B cell (primary cell): Measurements from ENCODE around the gene CAPRIN2. TPM values are rescaled to one million over a fixed set of nuclear protein-coding genes. Genes with fewer than 3 reads are reported as not detected.

Experiments
- ATAC-seq: fragments of 200-7000 bp; cut with Tn5 transposase; one replicate; pipeline ENCODE4 v1.10.0; 2021; ENCODE audit warnings: low read depth, mild to moderate bottlenecking, moderate number of reproducible peaks, moderate library complexity
- CTCF ChIA-PET: fragments of 350-600 bp; sonication (Branson Sonifier 250); formaldehyde crosslinking; loops from one replicate; lab custom pipeline; 2021; ENCODE audit warnings: antibody characterized with exemption, inconsistent platforms; lab: Charles Lee
- POLR2A ChIA-PET: fragments of 350-600 bp; sonication (Branson Sonifier 250); formaldehyde crosslinking; loops from one replicate; lab custom pipeline; 2021; ENCODE audit warnings: antibody characterized with exemption; lab: Charles Lee
- DNase-seq: peaks from one replicate; pipeline ENCODE4 v3.0.0; 2013
- H2AFZ ChIP-seq: 2 replicates; pipeline ENCODE4 v1.6.1; 2012; ENCODE audit warnings: mild to moderate bottlenecking, low read depth, low read length; ENCODE audit not compliant: insufficient read depth, poor library complexity, severe bottlenecking
- H3K27ac ChIP-seq, 2 donors: 1 replicate in 1 of 2; 2 replicates in 1 of 2; pipeline ENCODE4 v1.5.1; 2012 to 2013; ENCODE audit warnings: low read length in 2 of 2, mild to moderate bottlenecking in 2 of 2, moderate library complexity in 1 of 2
- H3K27me3 ChIP-seq, 4 experiments: fragments of 200-600 bp in 1 of 4; sonication (generic) in 1 of 4; replicated peaks in 1 of 4; 1 replicate in 2 of 4; 2 replicates in 2 of 4; pipeline versions ENCODE4 v1.6.1 to v1.7.0; 2013 to 2016; ENCODE audit warnings: low read length in 3 of 4, mild to moderate bottlenecking in 2 of 4, mixed read lengths in 1 of 4, moderate library complexity in 1 of 4; ENCODE audit not compliant: insufficient read depth in 4 of 4, control insufficient read depth in 3 of 4; ENCODE audit errors: control extremely low read depth in 1 of 4
- H3K36me3 ChIP-seq, 2 experiments: replicated peaks in 1 of 2; 1 replicate in 1 of 2; 2 replicates in 1 of 2; pipeline versions ENCODE4 v1.6.1 to v1.7.1; 2013; ENCODE audit warnings: low read length in 1 of 2; ENCODE audit not compliant: insufficient read depth in 2 of 2, control insufficient read depth in 1 of 2; ENCODE audit errors: control extremely low read depth in 1 of 2, extremely low read depth in 1 of 2
- H3K4me1 ChIP-seq, 2 donors: fragments of 200-600 bp in 1 of 2; sonication (generic) in 1 of 2; 1 replicate in 1 of 2; 2 replicates in 1 of 2; pipeline versions ENCODE4 v1.5.1 to v1.6.1; 2013 to 2017; ENCODE audit warnings: low read length in 2 of 2; ENCODE audit not compliant: control insufficient read depth in 2 of 2, insufficient read depth in 2 of 2
- H3K4me2 ChIP-seq: replicated peaks from 2 replicates; pipeline ENCODE3; 2012; ENCODE audit warnings: mild to moderate bottlenecking, low read depth, low read length; ENCODE audit not compliant: poor library complexity, severe bottlenecking
- H3K4me3 ChIP-seq, 5 experiments: fragments of 200-600 bp in 1 of 5; sonication (generic) in 1 of 5; 1 replicate in 3 of 5; 2 replicates in 2 of 5; pipeline versions ENCODE4 v1.5.1 to v1.7.0; 2011 to 2016; ENCODE audit warnings: low read length in 4 of 5, mild to moderate bottlenecking in 4 of 5, low read depth in 2 of 5, control low read depth in 1 of 5, moderate library complexity in 1 of 5; ENCODE audit not compliant: insufficient read depth in 1 of 5; ENCODE audit errors: control extremely low read depth in 1 of 5, extremely low read depth in 1 of 5
- H3K79me2 ChIP-seq: fragments of 200-600 bp; sonication (generic); one replicate; pipeline ENCODE4 v1.6.0; 2016; ENCODE audit warnings: low read length; ENCODE audit not compliant: control insufficient read depth, insufficient read depth
- H3K9ac ChIP-seq: fragments of 200-600 bp; sonication (generic); 2 replicates; pipeline ENCODE4 v1.6.1; 2017; ENCODE audit warnings: mild to moderate bottlenecking, low read length, moderate library complexity
- H3K9me3 ChIP-seq, 3 donors: one replicate each; pipeline versions ENCODE4 v1.6.1 to v1.7.1; 2013; ENCODE audit warnings: low read length in 2 of 3; ENCODE audit not compliant: control insufficient read depth in 2 of 3, insufficient read depth in 1 of 3; ENCODE audit errors: control extremely low read depth in 1 of 3
- H4K20me1 ChIP-seq: 2 replicates; pipeline ENCODE4 v1.6.0; 2012; ENCODE audit warnings: mild to moderate bottlenecking, low read length; ENCODE audit not compliant: insufficient read depth, control insufficient read depth, poor library complexity, severe bottlenecking
- H3K27ac Mint-ChIP-seq: one replicate; pipeline ENCODE4 v1.8.0; 2021; ENCODE audit warnings: mixed read lengths
- H3K27me3 Mint-ChIP-seq: one replicate; pipeline ENCODE4 v1.8.0; 2021; ENCODE audit warnings: mixed read lengths
- H3K4me1 Mint-ChIP-seq: one replicate; pipeline ENCODE4 v1.8.0; 2021; ENCODE audit warnings: mixed read lengths
- H3K4me3 Mint-ChIP-seq: one replicate; pipeline ENCODE4 v1.8.0; 2021; ENCODE audit warnings: mixed read lengths
- H3K9me3 Mint-ChIP-seq: one replicate; pipeline ENCODE4 v1.8.0; 2022; ENCODE audit warnings: mixed read lengths; ENCODE audit not compliant: insufficient read depth
- EZH2 ChIP-seq: IDR thresholded peaks from 2 replicates; pipeline ENCODE4 v1.6.1; 2012; ENCODE audit warnings: borderline replicate concordance, low read depth, mild to moderate bottlenecking, moderate library complexity, low read length; ENCODE audit not compliant: insufficient read depth, poor library complexity, severe bottlenecking
- WGBS: methylation state at CpG from one replicate; pipeline ENCODE4 v1.1.5; 2013; ENCODE audit warnings: missing lambda C conversion rate; ENCODE audit not compliant: insufficient coverage; 5-methylcytosine and 5-hydroxymethylcytosine counted together
- intact Hi-C: fragments of 100-400 bp; cut with micrococcal nuclease; formaldehyde crosslinking; loops from one replicate; pipeline ENCODE4 v1.10.0; 2022
- polyA plus RNA-seq: library from polyadenylated mRNA; depleted of rRNA; stranded (reverse); fragments of >200 nt; gene quantifications from 2 replicates; pipeline ENCODE4 v1.2.3, GENCODE V29; 2012
- total RNA-seq, 2 donors: library from RNA; stranded (reverse); fragments of 120-200 nt in 1 of 2; gene quantifications; 1 replicate in 1 of 2; 2 replicates in 1 of 2; pipeline versions ENCODE4 v1.2.3 to v1.2.4, GENCODE V29; 2013 to 2022
- TF ChIP-seq, protein P1 (sequence below): fragments of 200-600 bp; IDR thresholded peaks from one replicate; pipeline ENCODE4 v1.8.0; 2022; ENCODE audit warnings: antibody characterized with exemption, mild to moderate bottlenecking

CAPRIN2 gene
- total and polyA plus RNA-seq, 2 donors (not counting 1 experiment from before 2014, with no cell fraction given): 31.3 to 57.8 TPM

DNA sequence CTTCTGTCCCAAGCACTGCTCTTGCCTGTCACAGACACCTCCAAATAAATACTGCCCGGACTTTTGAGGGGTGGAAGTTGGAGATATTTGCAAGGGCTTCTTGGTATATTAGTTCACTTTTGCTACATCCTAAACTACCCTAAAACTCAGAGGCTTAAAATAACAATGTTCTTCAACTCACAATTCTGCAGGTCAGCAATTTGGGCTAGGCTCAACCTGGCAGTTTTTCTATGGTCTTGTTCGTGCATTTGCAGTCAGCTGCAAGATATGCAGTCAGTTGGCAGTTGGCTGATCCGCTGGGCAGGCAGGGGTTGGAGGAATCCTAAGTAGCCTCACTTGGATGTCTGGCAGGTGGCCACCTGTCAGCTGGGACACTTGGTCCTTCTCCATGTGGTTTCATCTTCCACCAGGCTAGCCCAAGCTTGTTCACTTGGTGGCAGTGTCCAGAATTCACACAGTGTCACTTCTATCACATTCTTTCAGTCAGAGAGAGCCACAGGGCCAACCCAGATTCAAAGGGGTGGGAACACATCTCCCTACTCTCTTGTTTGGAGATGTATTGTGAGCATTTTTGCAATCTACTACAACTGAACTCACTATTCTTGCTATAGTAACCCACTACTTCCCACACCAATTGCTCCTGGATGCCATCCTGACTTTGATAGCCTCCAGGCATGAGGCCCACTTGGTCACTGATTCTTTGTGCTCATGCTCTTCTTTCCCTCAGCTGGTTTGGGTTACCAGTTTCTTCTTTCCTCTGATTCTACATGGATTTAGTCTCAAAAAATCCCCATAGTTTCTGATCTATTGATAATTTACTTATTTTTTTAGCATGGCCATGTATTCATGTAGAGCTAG, 27.8 kb upstream of the CAPRIN2 start:
- H3K9me3 Mint-ChIP-seq: no peaks in the 10 kb centered on the region

DNA sequence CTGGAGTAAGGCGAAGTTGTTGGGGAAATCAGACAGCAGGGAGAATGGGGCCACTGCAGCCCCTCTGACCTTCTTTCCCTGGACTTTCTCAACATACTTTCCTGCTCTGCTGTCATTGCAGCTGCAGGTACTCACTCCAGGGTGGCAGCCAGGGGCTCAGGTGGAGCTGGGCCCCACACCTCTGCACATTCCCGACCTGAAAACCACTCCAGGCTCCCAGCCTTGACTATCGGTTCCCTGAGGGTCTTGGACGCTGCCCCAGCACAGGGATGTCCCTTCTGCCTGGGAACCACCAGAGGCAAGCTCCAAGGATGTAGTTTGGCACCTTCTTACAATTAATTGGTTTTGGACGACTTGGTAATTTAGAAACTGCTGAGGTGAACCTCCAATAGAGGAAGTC, 24.8 kb upstream of the CAPRIN2 start:
- ChIA-PET POLR2A (no interaction called here), CTCF (no interaction called here)
- TF ChIP-seq, protein P1, sequence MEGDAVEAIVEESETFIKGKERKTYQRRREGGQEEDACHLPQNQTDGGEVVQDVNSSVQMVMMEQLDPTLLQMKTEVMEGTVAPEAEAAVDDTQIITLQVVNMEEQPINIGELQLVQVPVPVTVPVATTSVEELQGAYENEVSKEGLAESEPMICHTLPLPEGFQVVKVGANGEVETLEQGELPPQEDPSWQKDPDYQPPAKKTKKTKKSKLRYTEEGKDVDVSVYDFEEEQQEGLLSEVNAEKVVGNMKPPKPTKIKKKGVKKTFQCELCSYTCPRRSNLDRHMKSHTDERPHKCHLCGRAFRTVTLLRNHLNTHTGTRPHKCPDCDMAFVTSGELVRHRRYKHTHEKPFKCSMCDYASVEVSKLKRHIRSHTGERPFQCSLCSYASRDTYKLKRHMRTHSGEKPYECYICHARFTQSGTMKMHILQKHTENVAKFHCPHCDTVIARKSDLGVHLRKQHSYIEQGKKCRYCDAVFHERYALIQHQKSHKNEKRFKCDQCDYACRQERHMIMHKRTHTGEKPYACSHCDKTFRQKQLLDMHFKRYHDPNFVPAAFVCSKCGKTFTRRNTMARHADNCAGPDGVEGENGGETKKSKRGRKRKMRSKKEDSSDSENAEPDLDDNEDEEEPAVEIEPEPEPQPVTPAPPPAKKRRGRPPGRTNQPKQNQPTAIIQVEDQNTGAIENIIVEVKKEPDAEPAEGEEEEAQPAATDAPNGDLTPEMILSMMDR: no peak
- TF ChIP-seq EZH2: no peak
- H3K27ac Mint-ChIP-seq: no peak overlapping the region
- no peak overlapping the region for H3K4me3 Mint-ChIP-seq
- H3K79me2 ChIP-seq: no peaks in the 10 kb centered on the region
- no peak overlapping the region for H3K9ac ChIP-seq
- H3K27me3 Mint-ChIP-seq: peaks cover 29% of the 10 kb centered on the region
- H3K27ac ChIP-seq: no peak overlapping the region
- no peaks in the 10 kb centered on the region for H3K4me1 ChIP-seq
- H3K4me1 Mint-ChIP-seq: no peaks in the 10 kb centered on the region
- intact Hi-C loops: no loop called here
- no peaks in the 10 kb centered on the region for H4K20me1 ChIP-seq
- peaks cover 2 to 10% (median 6%) of the 10 kb centered on the region in 3 donors for H3K9me3 ChIP-seq
- 100% methylated on average over 4 of the region's 5 CpGs for WGBS
- H3K9me3 Mint-ChIP-seq: no peaks in the 10 kb centered on the region
- no peak overlapping the region for H3K4me2 ChIP-seq
- DNase-seq (no peak), ATAC-seq (no peak)
- peaks cover 0 to 4% (median 0%) of the 10 kb centered on the region in 4 experiments for H3K27me3 ChIP-seq
- no peaks in the 10 kb centered on the region for H3K36me3 ChIP-seq
- no peak overlapping the region for H3K4me3 ChIP-seq
- H2AFZ ChIP-seq: no peak overlapping the region

More for the DNA sequence above, 27.8 kb upstream of the CAPRIN2 start:
- no peak overlapping the region for H3K4me3 ChIP-seq
- ATAC-seq: no peak
- Mint-ChIP-seq H3K27ac (no peak overlapping the region), H3K27me3 (peaks cover 46% of the 10 kb centered on the region), H3K4me1 (no peaks in the 10 kb centered on the region), H3K4me3 (no peak overlapping the region)
- H3K9ac ChIP-seq: no peak overlapping the region
- no peak overlapping the region for H3K4me2 ChIP-seq
- no peaks in the 10 kb centered on the region for H3K36me3 ChIP-seq
- no peak for TF ChIP-seq EZH2
- TF ChIP-seq, protein P1: no peak
- H4K20me1 ChIP-seq: no peaks in the 10 kb centered on the region
- DNase-seq: no peak
- no peaks in the 10 kb centered on the region for H3K4me1 ChIP-seq
- H3K27ac ChIP-seq: no peak overlapping the region
- 85% methylated on average over 2 of the region's 3 CpGs for WGBS
- CTCF ChIA-PET: no interaction called here
- H2AFZ ChIP-seq: no peak overlapping the region
- POLR2A ChIA-PET: no interaction called here
- intact Hi-C loops: no loop called here
- no peaks in the 10 kb centered on the region for H3K79me2 ChIP-seq
- peaks cover 0 to 3% (median 1%) of the 10 kb centered on the region in 3 donors for H3K9me3 ChIP-seq
- H3K27me3 ChIP-seq: peaks cover 0 to 4% (median 0%) of the 10 kb centered on the region in 4 experiments
